ENCODE measurements around the gene TCF7L1. TPM values are rescaled to one million over a fixed set of nuclear protein-coding genes. Genes with fewer than 3 reads are reported as not detected.

Gene TCF7L1
- total RNA-seq, 4 donors from 2014 or later: 0.26 to 37.1 (median 5.4) TPM

DNA sequence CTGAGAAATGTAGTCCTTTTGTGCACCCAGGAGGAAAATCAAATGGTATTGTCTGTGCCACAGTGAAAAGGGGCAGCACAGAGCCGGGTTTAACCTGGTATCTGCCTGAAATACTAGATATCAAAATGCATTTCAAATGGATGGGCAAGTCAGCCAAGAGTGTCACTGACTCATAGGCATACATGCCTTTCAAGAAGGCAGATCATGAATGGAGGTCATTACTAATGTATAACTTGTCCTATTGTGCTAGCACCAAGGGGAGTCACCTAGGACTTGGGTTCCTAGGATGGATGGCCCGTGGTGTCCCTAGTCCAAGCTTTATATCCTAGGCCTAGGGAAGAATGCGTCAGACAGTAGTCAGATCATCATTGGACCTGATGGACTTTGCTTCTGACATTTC lies 49.9 kb downstream of the TCF7L1 start:
- H3K27ac ChIP-seq: no peak overlapping the region
- H3K4me3 ChIP-seq: no peak overlapping the region
- no peaks in the 10 kb centered on the region for H3K36me3 ChIP-seq
- H3K27me3 ChIP-seq: no peaks in the 10 kb centered on the region
- no peak for DNase-seq
- no peak for TF ChIP-seq POLR2A (IDR thresholded peaks at IDR 0.05)
- TF ChIP-seq, protein P1, sequence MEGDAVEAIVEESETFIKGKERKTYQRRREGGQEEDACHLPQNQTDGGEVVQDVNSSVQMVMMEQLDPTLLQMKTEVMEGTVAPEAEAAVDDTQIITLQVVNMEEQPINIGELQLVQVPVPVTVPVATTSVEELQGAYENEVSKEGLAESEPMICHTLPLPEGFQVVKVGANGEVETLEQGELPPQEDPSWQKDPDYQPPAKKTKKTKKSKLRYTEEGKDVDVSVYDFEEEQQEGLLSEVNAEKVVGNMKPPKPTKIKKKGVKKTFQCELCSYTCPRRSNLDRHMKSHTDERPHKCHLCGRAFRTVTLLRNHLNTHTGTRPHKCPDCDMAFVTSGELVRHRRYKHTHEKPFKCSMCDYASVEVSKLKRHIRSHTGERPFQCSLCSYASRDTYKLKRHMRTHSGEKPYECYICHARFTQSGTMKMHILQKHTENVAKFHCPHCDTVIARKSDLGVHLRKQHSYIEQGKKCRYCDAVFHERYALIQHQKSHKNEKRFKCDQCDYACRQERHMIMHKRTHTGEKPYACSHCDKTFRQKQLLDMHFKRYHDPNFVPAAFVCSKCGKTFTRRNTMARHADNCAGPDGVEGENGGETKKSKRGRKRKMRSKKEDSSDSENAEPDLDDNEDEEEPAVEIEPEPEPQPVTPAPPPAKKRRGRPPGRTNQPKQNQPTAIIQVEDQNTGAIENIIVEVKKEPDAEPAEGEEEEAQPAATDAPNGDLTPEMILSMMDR (IDR thresholded peaks at IDR 0.05): no peak
- H3K9me3 ChIP-seq: no peaks in the 10 kb centered on the region
- peaks cover 0 to 4% of the 10 kb centered on the region in 2 donors for H3K4me1 ChIP-seq
- intact Hi-C loops (cut with DNase I; ENCODE audit: low total_unique reads): no loop called here

DNA sequence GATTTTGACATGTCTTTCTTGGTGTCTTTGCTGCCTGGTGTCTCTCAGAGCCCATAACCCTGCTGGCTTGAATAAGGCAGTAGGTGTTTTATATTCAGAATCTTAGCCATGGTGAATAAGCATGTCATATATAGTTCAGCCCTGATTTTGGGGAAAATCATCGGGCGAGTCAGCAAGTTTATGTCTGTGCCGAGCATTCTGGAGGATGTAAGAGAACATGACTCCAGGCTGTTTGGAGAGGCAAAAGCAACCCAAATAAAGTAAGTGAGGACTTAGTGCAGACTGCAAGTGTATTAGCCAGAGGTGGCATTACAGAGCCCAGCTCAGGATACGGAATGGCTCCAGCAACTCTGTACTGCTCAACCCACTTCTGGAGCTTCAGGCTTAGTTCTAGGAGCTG lies 50.3 kb downstream of the TCF7L1 start:
- Histone ChIP-seq H3K9me3 (no peaks in the 10 kb centered on the region), H3K27me3 (no peaks in the 10 kb centered on the region), H3K27ac (no peak overlapping the region), H3K4me1 (peaks cover 0 to 4% of the 10 kb centered on the region in 2 donors), H3K36me3 (no peaks in the 10 kb centered on the region), H3K4me3 (no peak overlapping the region)
- TF ChIP-seq POLR2A (IDR thresholded peaks at IDR 0.05): no peak
- TF ChIP-seq, protein P1 (IDR thresholded peaks at IDR 0.05): no peak
- DNase-seq: no peak
- intact Hi-C loops (cut with DNase I; ENCODE audit: low total_unique reads): no loop called here

GRCh38 chr2:85184231-85184630 lies 51.0 kb downstream of the TCF7L1 start:
- DNase-seq: no peak
- no peak overlapping the region for H3K4me3 ChIP-seq
- TF ChIP-seq, protein P1 (IDR thresholded peaks at IDR 0.05): no peak
- TF ChIP-seq POLR2A (IDR thresholded peaks at IDR 0.05): no peak

DNA sequence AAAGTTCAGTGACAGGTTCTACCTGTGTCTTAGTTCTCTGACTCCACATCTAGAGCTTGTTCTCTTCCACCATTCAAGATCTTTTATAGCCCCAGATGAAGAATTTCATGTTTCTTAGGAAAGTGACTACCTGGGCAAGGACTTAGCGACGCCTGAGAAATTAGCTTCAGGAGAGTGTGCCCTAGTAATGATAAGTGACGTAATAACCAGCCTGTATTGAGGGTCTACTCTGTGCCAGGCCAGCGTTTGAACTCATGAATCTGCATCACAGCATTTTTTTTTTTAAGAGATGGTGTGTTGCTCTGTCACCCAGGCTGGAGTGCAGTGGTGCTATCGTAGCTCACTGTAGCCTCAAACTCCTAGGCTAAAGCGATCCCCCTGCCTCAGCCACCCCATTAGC lies 51.8 kb downstream of the TCF7L1 start:
- no peaks in the 10 kb centered on the region for H3K27me3 ChIP-seq
- no peak for TF ChIP-seq POLR2A (IDR thresholded peaks at IDR 0.05)
- TF ChIP-seq, protein P1 (IDR thresholded peaks at IDR 0.05): no peak
- no peaks in the 10 kb centered on the region for H3K9me3 ChIP-seq
- H3K36me3 ChIP-seq: no peaks in the 10 kb centered on the region
- DNase-seq: no peak
- intact Hi-C loops (cut with DNase I; ENCODE audit: low total_unique reads): no loop called here
- no peak overlapping the region for H3K4me3 ChIP-seq
- H3K27ac ChIP-seq: no peak overlapping the region
- no peaks in the 10 kb centered on the region for H3K4me1 ChIP-seq

More at GRCh38 chr2:85184231-85184630, 51.0 kb downstream of the TCF7L1 start:
- no peaks in the 10 kb centered on the region for H3K27me3 ChIP-seq
- intact Hi-C loops (cut with DNase I; ENCODE audit: low total_unique reads): no loop called here
- no peak overlapping the region for H3K27ac ChIP-seq
- H3K9me3 ChIP-seq: no peaks in the 10 kb centered on the region
- H3K4me1 ChIP-seq: peaks cover 0 to 4% of the 10 kb centered on the region in 2 donors
- no peaks in the 10 kb centered on the region for H3K36me3 ChIP-seq

DNA sequence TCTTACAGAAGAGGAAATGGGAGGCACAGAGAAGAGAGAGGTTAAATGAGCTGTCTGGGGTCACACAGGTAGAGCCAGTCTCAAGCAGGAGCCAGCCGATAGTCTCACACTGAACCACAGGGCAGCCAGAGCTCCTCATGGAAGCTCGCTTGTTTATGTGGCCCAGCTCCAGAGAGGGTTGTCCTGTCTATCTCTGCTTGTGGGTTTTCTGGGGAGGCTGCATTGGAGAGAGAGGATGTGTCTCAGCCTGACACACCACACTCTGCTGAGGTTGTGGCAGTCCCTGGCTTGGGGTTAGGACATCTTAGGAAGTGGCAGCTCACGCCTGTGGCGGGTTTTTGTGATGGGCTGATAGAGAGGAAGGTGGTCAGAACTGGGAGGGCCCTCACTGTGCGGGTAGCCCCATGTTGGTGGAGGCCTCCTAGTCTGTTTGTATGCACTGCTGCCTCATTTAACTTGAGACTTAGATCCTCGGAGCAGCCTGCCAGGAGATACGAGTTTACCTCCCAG lies 52.3 kb downstream of the TCF7L1 start:
- intact Hi-C loops (cut with DNase I; ENCODE audit: low total_unique reads): no loop called here
- H3K4me1 ChIP-seq: no peaks in the 10 kb centered on the region
- no peaks in the 10 kb centered on the region for H3K9me3 ChIP-seq
- H3K27me3 ChIP-seq: no peaks in the 10 kb centered on the region
- H3K36me3 ChIP-seq: no peaks in the 10 kb centered on the region
- DNase-seq: no peak
- TF ChIP-seq POLR2A (IDR thresholded peaks at IDR 0.05): no peak
- TF ChIP-seq, protein P1 (IDR thresholded peaks at IDR 0.05): no peak
- H3K4me3 ChIP-seq: no peak overlapping the region
- no peak overlapping the region for H3K27ac ChIP-seq

All from uterus (tissue), 4 donors.